ENCODE data around the gene MVK. TPM values are rescaled to one million over a fixed set of nuclear protein-coding genes. Genes with fewer than 3 reads are reported as not detected.

Gene MVK
- total and polyA plus RNA-seq, 4 donors, result 22.4 to 62.7 (median 37.2) TPM

DNA sequence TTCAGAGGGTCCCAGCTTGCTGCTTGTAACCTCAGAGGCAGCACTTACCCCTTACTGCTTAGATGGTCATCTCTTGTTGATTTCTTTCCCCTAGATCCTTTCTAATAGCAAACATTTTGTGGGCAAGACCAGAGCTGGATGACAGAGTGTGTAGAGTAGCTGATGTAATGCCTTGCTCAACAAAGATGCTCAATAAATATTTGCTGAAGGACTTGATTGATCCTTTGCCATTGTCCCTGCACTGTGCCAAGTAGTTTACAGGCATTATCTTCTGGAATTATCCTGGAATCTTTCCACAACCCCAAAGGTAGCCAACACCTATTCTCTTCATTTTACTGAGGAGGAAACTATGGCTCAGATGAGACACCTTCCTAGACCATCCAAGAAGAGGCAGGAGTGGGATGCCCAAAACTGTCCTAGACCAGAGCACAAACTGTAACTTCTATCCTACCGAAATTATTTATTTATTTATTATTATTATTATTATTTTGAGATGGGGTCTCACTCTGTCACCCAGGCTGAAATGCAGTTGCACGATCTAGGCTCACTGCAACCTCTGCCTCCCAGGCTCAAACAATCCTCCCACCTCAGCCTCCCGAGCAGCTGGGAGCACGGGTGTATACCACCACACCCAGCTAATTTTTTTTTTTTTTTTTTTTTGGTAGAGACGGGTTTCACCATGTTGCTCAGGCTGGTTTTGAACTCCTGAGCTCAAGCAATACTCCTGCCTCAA is 1.7 kb upstream of the MVK start:
- TF ChIP-seq, protein P1, sequence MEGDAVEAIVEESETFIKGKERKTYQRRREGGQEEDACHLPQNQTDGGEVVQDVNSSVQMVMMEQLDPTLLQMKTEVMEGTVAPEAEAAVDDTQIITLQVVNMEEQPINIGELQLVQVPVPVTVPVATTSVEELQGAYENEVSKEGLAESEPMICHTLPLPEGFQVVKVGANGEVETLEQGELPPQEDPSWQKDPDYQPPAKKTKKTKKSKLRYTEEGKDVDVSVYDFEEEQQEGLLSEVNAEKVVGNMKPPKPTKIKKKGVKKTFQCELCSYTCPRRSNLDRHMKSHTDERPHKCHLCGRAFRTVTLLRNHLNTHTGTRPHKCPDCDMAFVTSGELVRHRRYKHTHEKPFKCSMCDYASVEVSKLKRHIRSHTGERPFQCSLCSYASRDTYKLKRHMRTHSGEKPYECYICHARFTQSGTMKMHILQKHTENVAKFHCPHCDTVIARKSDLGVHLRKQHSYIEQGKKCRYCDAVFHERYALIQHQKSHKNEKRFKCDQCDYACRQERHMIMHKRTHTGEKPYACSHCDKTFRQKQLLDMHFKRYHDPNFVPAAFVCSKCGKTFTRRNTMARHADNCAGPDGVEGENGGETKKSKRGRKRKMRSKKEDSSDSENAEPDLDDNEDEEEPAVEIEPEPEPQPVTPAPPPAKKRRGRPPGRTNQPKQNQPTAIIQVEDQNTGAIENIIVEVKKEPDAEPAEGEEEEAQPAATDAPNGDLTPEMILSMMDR (IDR thresholded peaks at IDR 0.05; ENCODE audit: control extremely low read depth, extremely low read depth), result no peak
- H3K4me1 ChIP-seq (ENCODE audit: control insufficient read depth in 5 of 5, insufficient read depth in 5 of 5, low read length in 5 of 5), result peaks cover 0 to 20% (median 8%) of the 10 kb centered on the region in 5 donors
- ATAC-seq (ENCODE audit: insufficient read depth, low FRiP score) (no peak), DNase-seq (no peak)
- H3K36me3 ChIP-seq (ENCODE audit: control insufficient read depth in 4 of 4, insufficient read depth in 4 of 4, low read length in 4 of 4), result peaks cover 5 to 23% (median 7%) of the 10 kb centered on the region in 4 donors
- H3K27ac ChIP-seq (ENCODE audit: low read depth in 1 of 2, low read length in 1 of 2), result no peak overlapping the region
- no peak overlapping the region for H3K9ac ChIP-seq (ENCODE audit: insufficient read depth in 1 of 2, low read length in 2 of 2)
- no peaks in the 10 kb centered on the region for H3K9me3 ChIP-seq (ENCODE audit: control insufficient read depth in 4 of 4, insufficient read depth in 3 of 4, low read length in 3 of 4)
- no peaks in the 10 kb centered on the region for H3K27me3 ChIP-seq (ENCODE audit: control insufficient read depth in 3 of 3, insufficient read depth in 3 of 3, low read length in 2 of 3)
- 89 to 95% methylated on average over 5 of the region's 5 CpGs for WGBS, 2 donors
- H3K4me3 ChIP-seq, result no peak overlapping the region

- H3K9ac ChIP-seq (ENCODE audit: insufficient read depth in 1 of 2, low read length in 2 of 2), result peak overlapping the region in 1 of 2 donors; percentile 56
- TF ChIP-seq, protein P1 (IDR thresholded peaks at IDR 0.05; ENCODE audit: control extremely low read depth, extremely low read depth), result no peak
- DNase-seq, result peak in 1 of 3 donors; percentile 13
- H3K4me1 ChIP-seq (ENCODE audit: control insufficient read depth in 5 of 5, insufficient read depth in 5 of 5, low read length in 5 of 5), result peaks cover 0 to 20% (median 8%) of the 10 kb centered on the region in 5 donors
- H3K27ac ChIP-seq (ENCODE audit: low read depth in 1 of 2, low read length in 1 of 2), result peak overlapping the region in 1 of 2 donors; percentile 91
- 64 to 86% methylated on average over 3 of the region's 3 CpGs for WGBS, 2 donors
- no peak for ATAC-seq (ENCODE audit: insufficient read depth, low FRiP score)
- peaks cover 5 to 19% (median 10%) of the 10 kb centered on the region in 4 donors for H3K36me3 ChIP-seq (ENCODE audit: control insufficient read depth in 4 of 4, insufficient read depth in 4 of 4, low read length in 4 of 4)
- no peak overlapping the region for H3K4me3 ChIP-seq
- no peaks in the 10 kb centered on the region for H3K27me3 ChIP-seq (ENCODE audit: control insufficient read depth in 3 of 3, insufficient read depth in 3 of 3, low read length in 2 of 3)
- no peaks in the 10 kb centered on the region for H3K9me3 ChIP-seq (ENCODE audit: control insufficient read depth in 4 of 4, insufficient read depth in 3 of 4, low read length in 3 of 4)
Observed at GRCh38 chr12:109572506-109572845, 1.1 kb upstream of the MVK start.

DNA sequence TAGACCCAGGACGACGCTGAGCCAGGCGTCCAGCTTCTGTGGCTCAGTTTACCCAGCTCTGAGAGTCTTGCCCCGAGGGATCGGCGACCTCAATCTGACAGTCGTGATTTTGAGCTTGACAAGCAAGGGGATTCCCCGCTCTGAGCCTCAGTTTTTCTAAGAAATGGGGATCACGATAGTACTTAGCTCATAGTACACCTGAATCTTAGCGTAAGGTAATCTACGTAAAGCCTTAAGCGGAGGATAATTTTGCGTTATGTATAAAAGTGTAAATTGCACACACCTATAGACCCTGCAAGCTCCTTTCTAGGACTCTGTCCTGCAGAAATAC is 285 bp downstream of the MVK start:
- ATAC-seq (ENCODE audit: insufficient read depth, low FRiP score), result no peak
- TF ChIP-seq, protein P1 (IDR thresholded peaks at IDR 0.05; ENCODE audit: control extremely low read depth, extremely low read depth), result no peak

More for the DNA sequence above, 285 bp downstream of the MVK start:
- Histone ChIP-seq H3K27ac (ENCODE audit: low read depth in 1 of 2, low read length in 1 of 2) (no peak overlapping the region), H3K4me1 (ENCODE audit: control insufficient read depth in 5 of 5, insufficient read depth in 5 of 5, low read length in 5 of 5) (peaks cover 0 to 20% (median 8%) of the 10 kb centered on the region in 5 donors), H3K36me3 (ENCODE audit: control insufficient read depth in 4 of 4, insufficient read depth in 4 of 4, low read length in 4 of 4) (peaks cover 7 to 18% (median 14%) of the 10 kb centered on the region in 4 donors), H3K4me3 (peak overlapping the region; percentile 65), H3K9ac (ENCODE audit: insufficient read depth in 1 of 2, low read length in 2 of 2) (peak overlapping the region in 1 of 2 donors; percentile 95), H3K27me3 (ENCODE audit: control insufficient read depth in 3 of 3, insufficient read depth in 3 of 3, low read length in 2 of 3) (no peaks in the 10 kb centered on the region), H3K9me3 (ENCODE audit: control insufficient read depth in 4 of 4, insufficient read depth in 3 of 4, low read length in 3 of 4) (no peaks in the 10 kb centered on the region)
- no peak for DNase-seq
- 0 to 1% methylated on average over 13 of the region's 13 CpGs for WGBS, 2 donors
